HG02981 (cell line): ENCODE data around the gene COL5A1.

Source experiments
- ATAC-seq: cut with Tn5 transposase; IDR thresholded peaks from one replicate; pipeline ENCODE4 v1.9.1; 2021; ENCODE audit warnings: mild to moderate bottlenecking, moderate library complexity; ENCODE audit not compliant: unreplicated experiment

Gene COL5A1

DNA sequence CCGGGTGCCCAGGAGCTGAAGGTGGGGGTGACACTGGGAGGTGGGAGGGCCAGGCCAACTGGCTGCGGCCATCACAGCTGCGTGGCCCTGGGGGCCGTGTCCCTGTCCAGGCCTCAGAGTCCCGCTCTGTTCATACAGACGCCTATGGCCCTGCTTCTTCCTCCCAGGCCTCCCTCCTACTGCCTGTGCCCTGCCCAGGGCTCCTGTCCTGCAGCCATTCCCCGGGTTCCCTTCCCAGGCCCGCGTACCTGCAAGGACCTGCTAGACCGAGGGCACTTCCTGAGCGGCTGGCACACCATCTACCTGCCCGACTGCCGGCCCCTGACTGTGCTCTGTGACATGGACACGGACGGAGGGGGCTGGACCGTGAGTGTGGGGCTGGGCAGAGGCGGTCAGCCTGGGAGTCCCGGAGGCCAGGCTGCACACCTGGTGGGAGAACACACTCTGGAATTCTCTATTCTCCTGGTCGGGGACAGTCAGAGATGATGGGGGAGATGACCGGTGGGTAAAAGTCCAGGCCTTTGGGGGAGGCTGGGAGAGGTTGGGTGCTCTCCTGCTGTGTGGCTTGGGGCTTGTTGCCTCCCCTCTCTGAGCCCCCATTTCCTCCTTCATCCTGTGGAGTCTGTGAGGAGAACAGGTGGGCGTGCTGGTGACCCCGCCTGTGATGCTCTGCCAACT is 243.5 kb downstream of the COL5A1 start:
- ATAC-seq: no peak

DNA sequence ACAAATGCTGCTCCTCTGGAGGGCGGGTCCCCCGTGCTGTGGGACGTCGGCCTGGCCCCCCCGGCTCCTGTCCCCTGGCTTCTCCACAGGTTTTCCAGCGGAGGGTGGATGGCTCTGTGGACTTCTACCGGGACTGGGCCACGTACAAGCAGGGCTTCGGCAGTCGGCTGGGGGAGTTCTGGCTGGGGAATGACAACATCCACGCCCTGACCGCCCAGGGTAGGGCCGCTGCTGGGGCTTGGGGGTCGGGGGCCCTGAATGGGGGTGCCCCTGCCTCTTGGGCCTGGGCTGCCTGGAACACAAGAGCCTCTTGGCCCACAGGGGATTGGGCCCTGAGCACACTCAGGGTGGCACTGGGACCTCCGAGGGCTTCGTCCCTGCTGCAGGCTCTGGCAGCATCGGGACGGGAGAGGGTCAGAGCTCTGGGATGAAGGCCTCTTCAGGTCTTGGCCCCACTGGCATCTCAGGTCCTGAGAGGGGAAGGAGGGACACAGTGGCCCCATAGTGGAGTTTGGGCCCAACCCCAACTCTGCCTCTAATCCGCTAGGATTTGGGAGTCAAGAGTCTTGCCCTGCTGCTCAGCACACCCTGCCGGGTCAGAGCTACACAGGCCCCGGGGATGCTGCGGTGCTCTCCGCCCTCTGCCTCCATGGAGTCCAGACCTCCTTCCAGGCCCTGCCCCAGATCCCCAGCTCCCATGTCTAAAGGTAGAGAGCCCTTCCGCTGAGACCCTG is 244.2 kb downstream of the COL5A1 start:
- ATAC-seq: no peak

DNA sequence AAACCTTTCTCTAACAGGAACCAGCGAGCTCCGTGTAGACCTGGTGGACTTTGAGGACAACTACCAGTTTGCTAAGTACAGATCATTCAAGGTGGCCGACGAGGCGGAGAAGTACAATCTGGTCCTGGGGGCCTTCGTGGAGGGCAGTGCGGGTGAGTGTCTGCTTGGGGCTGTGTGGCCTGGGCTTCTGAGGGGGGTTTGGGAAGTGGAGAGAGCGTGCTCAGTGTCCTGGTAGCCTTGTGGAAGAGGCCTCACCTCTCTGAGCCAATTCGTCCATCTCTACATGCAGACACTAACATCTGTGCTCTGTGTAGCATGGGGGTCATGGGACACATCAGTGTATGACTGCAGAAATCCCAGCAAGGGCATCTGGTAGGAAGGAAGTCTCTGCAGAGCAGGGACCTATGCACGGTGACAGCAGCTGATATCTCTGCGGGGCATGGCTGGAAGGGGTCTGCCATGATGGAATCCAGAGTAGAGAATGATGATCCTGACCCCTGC is 244.9 kb downstream of the COL5A1 start:
- no peak for ATAC-seq

DNA sequence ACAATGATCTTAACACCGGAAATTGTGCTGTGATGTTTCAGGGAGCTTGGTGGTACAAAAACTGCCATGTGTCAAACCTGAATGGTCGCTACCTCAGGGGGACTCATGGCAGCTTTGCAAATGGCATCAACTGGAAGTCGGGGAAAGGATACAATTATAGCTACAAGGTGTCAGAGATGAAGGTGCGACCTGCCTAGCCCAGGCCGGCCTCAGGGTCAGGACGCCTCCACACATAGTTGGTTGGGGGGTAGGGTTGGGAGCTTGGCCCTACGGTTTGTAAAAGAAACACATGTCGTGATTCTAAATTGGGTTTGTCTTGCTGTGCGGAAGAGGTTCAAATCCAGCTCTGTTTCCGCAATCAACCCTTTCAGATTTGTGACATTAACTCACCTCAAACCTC is 245.6 kb downstream of the COL5A1 start:
- no peak for ATAC-seq

DNA sequence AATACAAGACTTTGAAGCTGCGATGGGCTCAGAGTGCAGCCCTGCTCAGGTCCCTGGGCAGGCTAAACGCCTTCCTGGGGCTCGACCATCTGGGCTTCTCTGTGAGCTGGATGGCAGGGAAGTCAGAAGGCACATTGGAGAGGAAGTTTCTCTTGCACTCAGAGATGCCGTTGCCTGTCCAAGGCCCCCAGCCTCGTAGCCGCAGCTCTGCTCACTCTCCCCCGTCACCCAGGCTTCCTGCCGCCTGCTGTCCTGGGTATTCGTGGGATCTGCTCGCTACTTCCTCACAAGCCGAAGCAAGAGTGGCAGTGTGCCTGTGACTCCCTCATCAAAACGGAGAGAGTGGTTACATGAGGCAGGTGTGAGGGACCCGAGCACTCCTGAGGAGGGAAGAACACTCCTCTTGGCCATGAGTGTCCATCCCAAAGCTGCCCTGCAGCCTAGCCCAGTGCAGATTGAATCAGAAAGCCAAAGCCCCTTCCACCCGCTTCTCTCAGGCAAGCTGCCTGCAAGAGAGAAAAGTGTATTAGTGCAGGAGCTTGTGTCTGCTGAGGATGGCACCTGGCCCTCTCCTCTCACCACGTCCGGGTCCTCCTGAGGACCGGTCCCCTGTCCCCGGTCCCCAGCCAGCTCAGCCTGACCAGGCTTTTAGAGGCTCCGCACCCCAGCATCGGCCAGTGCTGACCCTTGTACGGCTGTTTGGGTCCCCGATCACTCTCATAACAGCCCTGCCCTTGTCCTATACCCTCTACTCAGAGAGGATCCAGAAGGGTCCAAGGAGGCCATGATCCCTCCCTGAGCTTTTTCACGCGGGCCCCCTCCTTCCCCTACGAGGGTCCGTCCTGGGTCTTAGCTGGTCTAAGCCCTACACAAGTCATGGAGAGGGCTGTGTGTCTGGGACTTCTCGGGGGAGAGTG is 246.3 kb downstream of the COL5A1 start:
- ATAC-seq: no peak

DNA sequence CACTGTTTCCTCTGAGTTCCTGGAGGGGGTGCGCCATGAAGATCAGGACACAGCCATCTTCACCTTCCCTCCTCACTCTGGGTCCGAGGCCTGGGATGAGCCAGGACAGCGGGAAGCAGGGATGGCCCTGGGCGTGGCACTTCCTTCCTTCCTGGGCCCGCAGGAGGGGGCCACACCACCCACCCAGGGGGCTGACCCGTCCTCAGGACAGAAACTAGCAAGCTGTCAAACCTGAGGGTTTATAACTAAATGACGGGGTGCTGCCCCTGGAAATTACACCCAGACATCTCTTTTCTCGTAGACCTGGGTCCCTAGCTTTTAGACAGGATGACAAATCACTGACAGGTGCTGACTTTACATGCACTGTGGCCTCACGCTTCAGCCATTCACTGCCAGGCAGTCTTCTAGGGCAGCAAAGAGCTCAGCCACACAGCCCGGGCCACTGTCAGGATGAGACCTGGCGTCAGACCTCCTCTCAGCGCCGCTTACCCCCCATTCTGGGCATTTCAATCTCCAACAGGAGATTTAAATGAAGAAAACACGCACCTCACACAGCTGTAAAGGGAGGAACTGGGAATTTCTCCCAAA is 247.1 kb downstream of the COL5A1 start:
- no peak for ATAC-seq

- no peak for ATAC-seq
Measured at GRCh38 chr9:134889386-134890154, 248.0 kb downstream of the COL5A1 start.

GRCh38 chr9:134890155-134890495 is 248.5 kb downstream of the COL5A1 start:
- ATAC-seq: no peak

- no peak for ATAC-seq
Measured at GRCh38 chr9:134891053-134891452, 249.4 kb downstream of the COL5A1 start.

- ATAC-seq: no peak
Measured at GRCh38 chr9:134891713-134892112, 250.1 kb downstream of the COL5A1 start.

DNA sequence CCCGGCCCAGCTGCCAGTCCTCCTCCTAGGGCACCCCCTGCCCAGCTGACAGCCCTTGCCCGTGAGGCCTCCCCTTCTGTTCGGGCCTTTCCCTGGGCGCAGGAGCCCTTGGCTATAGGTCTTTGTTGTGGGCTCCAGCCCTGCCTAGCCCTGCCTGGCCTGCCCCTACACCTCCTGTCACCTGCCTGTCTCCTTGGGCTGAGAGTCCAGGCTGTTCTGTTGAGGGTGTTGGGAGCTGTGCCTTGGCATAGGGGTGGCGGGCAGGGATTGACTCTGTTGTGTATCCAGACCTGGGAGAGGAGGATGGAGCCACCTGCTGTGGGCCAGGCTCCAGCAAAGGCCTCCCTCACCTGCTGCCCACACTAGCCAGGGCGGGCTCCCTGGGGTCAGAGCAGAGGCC is 250.6 kb downstream of the COL5A1 start:
- no peak for ATAC-seq

GRCh38 chr9:134892820-134893420 is 251.3 kb downstream of the COL5A1 start:
- ATAC-seq: no peak
